ENCODE results near the gene NEK11.
A peak's percentile ranks its signal among the peaks of the same experiment; 100 is the strongest.

NEK11 gene

DNA sequence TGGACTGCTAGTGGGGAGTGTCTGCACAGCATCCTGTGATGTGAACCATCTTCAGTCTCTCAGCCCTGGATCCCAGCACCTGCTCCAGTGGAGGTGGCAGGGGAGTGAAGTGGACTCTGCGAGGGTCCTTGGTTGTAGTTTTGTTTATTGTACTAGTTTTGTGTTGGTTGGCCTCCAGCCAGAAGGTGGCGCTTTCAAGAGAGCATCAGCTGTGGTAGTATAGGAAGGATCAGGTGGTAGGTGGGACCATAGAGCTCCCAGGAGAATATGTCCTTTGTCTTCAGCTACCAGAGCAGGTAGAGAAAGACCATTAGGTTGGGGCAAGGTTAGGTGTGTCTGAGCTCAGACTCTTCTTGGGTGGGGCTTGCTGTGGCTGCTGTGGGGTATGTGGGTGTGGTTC, 20.9 kb downstream of the NEK11 start:
- DNase-seq: no peak

DNA sequence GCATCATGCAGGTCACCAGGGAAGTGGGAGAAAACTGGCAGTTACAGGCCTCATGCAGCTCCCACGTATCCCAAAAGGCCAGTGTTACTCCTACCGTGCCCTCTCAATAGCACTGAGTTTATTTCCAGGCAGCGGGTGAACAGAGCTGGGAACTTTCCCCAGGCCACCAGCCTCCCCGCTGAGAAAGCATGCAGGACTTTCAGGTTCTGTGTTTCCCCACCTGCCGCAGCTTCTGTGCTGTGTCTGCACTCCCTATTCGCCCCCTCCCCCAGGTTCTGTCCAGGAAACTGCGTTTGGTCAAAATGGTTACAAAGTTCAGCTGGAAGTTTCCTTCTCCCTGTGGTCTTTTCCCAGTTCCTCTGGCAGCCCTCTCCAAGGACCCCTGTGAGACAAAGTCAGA, 21.4 kb downstream of the NEK11 start:
- no peak for DNase-seq

DNA sequence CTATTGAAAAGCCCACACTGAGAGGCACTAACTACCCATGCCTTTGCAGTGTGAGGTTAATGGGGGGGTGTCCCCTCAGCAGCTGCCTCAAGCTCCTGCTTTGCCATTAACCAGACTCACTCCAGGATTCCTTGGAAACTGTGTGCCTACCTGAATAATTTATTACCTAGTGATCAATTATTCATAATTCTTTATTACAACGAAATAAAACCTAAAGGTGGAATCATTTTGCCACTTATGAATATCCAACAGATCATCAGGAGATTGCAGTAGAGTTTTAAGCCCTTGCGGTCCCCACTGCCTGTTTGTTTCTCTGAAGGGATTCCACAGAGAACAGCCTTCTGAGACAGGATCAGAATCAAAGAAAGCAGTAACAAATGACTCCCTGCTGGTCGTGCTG, 23.3 kb downstream of the NEK11 start:
- DNase-seq: no peak

DNA sequence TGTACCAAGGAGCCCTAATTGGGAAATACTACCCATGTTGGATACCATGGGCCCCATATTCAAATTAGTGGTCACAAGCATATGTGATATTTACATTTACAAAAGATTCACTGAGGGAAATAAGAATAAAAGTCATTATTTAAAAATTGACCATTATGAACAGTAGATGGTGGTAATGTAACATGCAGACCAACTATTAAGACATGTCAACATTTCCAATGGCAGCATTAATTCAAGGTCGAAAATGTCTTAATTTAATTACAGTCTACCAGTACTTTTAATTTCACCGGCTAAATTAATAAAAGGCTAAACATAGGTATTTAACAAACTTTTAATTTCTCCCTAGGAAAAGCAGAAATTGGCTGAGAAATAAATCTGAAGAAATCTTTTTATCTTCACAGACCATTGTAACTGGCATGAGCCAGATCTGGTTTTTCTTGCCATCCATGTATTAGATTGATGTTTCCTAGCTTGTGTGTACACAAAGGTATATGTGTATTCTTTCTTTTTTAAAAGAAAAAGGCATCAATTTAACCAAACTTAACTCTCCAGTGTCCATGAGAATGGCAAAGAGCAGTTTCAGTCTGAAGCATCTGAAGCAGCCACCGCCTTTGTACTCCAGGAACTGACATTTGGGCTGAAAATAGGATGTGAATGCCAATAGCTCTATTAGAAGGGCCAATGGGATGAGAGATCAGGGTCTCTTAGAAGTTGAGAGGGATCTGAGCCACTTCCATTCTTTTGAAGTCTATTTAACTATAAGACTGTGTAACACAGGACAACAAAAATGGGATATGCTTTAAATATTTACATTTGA, 26.6 kb downstream of the NEK11 start:
- no peak for DNase-seq

DNA sequence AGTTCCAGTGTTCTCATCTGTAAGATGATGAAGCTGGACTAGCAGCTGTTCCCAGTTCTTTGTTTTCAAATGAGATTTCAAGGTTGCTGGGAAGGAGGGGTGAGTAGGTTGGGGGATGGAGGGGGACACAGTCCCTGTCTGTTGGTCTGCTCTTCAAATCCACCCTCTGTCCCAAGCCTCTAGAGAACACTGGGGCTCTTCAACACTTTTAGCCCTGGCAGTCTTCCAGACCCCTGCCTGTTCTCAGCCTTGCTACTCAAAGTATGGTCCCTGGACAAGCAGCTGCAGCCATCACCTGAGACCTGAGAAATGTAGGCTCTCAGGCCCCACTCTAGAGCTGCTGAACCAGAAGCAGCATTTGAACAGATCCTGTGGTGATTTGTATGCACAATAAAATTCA, 41.3 kb downstream of the NEK11 start:
- no peak for DNase-seq

DNA sequence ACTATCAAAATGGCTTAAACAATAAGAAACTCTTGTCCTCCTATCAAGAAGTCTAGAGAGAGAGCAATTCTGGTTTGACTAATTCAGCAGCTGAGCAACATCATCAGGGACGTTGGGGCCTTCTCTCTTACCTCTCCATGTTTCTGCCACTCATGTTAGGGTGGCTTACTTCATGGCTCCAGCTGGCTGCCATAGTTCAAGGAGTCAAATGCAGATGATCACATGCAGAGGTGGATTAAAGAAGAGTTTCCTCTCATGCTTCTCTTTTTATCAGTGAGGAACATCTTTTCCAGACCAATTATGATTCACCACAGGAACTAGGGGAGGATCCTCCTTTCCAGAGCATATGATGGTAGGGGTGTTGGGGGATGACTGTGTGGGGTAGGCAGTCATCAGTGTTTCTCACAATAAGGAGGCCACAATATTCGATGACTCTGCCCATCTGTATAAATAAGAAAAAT, 45.5 kb downstream of the NEK11 start:
- no peak for DNase-seq

DNA sequence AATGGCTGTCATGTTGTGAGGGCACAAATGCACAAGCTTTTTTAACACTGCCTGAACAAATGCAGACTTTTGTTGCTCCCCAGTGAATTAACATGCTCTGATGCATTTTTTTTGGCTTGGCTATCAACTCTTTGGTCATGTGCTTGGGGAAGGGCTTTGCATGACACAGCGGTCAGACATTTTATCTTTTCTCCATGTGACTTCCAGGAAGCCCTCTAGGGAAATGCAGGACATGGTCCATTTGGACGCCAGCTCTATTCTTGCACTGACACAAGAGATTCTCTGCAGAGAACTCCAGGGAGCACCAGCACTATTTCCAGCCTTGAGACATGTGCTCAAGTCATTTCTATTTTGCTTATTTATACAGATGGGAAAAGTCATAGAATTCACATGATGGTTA, 46.2 kb downstream of the NEK11 start:
- DNase-seq: no peak

DNA sequence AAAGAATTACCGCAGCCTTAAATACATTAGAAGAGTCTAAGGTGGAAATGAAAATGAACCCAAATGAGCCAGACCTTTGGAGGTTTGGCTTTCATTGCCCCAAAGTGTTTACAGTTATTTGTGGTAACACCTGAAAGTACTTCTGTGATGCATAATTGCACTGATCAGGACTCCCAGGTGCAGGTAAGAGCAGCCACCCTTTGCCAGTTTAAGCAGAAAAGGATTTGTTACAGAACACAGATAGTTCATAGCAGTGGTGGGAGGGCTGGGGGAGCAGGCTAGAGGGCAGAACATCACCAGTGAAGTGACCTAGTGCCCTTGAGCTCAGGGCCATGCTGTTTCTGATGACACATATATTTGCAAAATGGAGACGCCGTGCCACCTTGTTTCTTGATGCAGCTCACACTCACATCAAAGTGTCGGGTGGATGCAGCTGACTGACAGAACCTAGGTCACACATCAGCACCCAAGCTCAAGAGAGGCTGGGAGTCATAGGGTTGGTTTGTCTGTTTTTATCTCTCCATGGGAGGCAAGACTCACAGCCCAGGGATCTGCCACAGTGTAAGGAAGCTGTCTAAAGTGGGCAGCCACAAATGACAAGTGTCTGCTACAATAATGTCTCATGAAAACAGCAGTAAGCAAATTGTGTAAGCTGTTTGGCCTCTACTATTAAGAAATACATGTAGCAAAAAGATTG, 49.1 kb downstream of the NEK11 start:
- DNase-seq: no peak

DNA sequence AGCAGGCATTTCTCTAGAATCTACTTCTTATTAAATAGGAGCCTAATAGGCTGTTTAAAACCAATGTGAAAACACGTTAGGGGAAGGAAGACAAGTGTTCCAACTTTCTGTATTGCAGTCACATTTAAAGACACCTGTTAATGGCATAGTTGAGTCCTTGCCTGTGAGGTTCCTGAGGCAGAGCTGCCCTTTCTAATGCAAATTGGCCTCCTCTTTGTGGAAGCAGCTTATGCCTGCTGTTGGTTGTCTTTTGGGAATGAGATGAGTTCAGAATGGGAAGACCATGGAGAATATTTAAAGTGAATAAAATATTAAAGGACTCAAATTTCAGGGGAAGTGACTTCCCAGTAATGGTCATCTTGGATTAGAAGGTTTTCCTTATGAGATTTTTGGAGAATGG, 51.2 kb downstream of the NEK11 start:
- no peak for DNase-seq

DNA sequence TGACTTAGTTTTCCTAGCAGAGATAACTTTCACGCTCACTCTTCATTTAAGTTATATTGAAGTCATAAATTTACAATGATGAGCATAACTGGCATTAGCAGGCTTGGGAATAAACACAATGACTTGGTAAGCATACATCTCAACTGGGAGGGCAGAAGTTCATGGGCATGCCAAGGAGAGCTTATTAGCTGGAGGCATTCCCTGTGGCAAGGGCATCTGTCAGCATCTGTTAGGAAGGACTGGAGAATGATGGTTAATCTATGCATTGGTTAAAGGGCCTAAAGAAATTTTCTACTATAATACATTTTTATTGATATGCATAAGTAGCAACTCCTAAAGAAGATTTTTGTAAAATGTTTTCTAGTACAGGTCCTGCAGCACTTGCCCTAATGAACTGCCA, 52.4 kb downstream of the NEK11 start:
- DNase-seq: no peak

DNA sequence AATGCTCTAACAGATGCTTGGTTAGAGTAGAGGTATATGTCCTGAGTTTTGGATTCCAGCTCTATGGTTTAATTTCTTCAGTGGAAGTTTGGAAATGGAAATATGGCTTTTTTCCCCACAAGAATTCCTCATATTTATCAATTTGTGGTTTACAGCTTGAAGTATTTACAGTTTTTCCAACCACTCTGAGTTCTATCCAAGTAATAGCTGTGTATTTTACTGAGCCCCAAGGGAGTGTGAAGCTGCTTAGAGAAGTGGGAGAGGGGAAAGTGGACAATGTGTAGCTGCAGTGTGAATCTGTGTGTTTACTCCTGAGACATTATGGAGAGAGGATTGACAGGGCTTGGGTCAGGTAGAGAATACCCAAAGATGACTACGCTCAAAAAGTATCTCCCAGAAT, 54.5 kb downstream of the NEK11 start:
- DNase-seq: no peak

DNA sequence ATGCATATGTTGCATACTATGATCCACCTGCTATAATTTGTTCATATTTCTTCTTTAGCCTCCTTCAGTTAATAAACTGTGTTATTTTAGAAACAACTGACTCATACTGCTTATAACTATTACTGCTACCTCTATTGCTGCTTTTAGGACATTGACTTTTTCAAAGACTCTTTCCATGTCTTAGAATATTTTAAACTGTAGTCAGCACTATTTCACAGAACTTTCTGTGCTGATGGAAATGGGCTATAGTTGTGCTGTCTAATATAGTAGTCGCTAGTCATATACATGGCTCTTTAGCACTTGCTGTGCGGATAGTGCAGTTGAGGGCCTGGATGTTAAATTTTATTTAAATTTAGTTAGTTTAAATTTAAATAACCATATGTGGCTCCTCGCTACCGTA, 55.6 kb downstream of the NEK11 start:
- no peak for DNase-seq

DNA sequence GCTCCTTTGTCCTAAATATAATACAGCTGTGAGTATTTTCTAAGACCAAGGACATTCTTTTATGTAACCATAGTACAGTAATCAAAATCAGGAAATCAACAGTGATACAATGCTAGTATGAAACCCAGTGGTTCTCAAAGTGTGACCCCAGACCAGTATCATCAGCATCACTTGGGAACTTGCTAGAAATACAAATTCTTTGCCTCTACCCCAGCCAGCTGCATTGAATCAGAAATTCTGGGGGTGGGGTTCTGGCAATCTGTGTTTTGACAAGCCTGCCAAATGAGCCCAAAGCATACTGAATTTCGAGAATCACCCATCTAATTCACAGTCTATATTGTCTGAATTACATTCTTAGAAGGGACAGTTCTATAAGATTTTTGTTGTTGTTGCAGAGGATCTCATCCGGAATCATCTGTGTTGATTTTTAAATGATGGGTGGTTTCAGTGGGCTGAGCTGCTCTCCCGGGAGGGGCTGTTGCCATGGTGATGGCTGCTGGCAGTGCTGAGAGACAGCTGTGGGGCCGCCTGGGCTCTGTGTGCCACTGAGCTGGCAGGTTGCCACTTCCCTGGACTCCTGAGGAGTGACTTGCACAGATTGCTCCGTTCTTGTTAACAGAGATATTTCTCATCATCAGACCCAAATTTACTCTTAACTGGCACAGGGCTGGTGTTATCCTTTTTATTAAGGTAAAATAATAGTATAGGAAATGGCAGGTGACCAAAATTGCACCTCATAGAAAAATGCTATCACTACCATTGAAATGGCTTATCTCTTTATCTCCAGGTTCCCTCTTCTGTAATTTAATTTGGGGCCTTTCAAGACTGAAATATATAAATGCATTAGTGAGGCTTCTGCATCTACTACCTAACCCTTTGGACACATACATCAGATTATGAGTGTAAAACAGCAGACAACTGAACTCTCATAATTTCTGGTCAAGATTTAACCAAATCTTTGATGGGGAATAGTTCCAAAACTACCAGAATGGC, 56.5 kb downstream of the NEK11 start:
- peak; percentile 96 to 97 for DNase-seq

DNA sequence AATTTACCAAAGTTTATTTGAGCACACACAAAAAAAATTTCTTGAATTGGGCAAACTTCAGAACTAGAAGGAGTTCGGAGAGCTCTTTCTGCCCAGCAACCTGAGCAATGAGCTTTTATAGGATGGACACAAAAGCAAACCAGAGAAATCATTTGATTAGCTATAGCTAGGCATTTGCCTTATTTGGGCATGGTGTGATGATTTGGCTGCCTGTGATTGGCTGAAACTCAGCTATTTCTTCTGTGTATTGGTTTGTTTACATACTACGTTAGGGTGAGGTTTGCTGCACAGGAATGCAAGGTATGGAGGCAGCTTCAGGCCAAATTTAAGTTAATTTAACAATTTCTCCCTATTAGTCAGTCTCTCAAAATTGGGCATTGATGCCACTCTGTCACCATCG, 65.1 kb downstream of the NEK11 start:
- peak in 1 of 2 experiments; percentile 14 for DNase-seq

DNA sequence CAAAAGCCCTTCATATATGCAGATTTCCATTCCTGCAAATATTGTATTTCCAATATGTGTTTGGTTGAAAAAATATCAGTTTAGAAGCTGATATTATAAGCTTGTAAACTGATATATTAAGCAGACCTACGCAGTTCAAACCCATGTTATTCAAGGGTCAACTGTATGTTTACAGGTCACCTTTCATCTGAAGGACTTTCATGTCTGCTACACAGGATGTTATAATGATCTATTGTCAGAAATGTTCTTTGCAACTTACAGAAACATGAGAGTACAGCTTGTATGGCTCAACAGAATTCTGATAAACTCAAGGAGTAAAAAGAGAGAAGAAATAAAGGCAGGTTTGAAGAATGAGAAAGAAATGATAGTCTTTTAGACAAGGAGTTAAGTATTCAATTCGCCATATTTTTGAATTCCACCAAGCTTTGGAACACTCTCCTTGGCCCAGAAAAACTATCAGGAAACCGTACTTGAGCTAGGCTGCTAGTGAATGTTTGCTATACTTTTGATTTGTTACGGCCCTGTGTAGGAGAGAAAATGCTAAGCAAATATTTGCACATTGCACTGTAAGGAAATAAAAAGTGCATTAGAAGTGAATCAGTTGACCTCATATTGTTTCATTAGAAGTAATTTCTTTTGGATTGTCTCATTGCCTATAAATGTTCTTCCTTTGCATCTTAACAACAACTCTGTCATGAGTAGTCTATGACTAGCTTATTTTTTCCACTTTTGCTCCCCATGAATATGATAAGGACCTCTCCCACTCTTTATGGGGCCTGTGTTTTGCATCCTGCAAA, 81.2 kb downstream of the NEK11 start:
- DNase-seq: peak in 1 of 2 experiments; percentile 47

DNA sequence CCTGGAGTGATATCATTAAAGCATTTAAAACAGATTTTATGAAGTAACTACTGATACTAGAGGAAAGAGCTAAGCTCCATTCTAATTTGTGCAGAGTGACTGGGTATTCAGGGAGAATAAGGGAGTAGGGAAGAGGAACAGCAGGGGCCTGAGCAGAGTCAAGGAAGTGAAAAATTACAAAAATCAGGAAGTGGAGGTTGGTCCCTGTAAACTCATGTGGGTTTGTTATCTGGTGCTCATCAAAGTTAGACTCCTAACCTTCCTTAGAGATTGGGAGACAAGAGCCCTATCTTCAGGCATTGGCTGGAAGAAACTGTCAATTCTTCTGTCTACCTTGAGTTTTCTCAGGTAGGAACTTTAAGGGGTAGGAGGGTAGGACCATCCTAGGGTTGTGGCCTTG, 82.5 kb downstream of the NEK11 start:
- DNase-seq: no peak

DNA sequence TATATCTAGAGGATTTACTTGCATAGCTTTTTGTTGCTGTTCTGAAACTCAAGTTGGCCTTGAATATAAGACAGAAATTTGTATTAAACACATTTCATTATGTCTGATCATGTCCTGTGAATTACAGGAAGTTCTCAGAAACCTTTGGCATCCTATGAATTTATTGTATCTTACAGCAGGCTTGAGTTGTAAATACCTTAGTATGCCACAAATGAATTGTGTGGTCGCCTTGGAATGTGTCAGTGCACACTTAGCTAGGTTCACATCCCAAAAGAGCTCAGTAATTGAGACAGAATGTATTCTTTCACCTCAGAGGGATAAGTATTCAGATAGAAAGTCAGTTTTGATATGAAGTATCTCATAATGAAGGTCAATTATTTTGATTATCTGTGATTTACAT, 83.4 kb downstream of the NEK11 start:
- no peak for DNase-seq

DNA sequence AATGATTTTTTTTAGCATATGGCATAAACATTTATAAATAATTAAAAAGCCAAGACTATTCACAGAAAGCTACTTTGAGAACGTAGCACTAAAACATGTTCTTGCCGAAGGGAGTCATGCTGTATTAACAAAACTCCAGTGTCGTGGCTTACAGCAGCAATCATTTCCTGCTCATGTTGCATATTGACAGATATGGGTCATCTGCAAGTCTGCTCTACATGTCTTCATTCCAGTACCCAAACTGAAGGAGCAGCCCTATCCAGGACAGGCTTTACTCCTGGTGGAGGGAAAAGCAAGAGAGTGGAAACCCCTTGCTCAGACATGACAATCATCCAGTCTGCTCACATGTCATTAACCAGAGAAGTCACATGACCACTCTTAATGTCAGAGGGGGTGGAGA, 87.6 kb downstream of the NEK11 start:
- DNase-seq: no peak

DNA sequence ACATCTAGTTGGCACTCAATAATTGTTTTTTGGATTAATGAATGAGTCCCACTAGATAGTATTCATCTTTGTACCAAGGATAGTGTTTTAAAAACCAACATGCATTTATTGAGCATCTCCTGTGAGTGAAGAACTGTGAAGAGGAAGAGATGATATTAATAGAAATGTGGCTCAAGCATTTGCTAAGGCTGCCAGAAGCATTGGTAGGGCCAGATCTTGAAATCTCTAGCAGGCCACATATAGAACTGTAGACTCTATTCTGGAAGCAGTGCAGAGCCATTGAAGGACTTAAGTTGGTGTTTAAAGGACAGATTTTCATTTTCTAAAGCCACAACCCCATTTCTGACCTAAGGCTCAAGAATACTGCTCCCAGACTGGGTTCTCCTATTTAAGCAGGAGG, 99.0 kb downstream of the NEK11 start:
- DNase-seq: no peak

DNA sequence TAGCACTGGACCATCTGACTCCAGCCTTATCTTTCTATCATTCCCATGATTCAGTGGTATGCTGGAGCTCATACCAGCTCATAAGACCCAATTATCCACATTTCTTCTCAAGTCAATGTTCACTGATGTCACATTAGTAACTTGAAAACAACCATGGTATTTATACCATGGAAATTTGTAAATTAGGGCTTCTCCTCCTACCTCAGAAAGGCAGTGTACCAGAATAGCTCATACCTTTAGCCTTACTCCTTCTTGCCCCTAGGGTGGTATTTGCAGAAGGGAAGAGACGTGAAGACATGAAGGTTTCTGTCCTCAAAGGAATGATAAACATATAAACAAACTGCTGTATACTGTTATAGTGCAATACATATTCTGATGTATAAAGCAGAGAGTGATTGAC, 114.2 kb downstream of the NEK11 start:
- DNase-seq: no peak

DNA sequence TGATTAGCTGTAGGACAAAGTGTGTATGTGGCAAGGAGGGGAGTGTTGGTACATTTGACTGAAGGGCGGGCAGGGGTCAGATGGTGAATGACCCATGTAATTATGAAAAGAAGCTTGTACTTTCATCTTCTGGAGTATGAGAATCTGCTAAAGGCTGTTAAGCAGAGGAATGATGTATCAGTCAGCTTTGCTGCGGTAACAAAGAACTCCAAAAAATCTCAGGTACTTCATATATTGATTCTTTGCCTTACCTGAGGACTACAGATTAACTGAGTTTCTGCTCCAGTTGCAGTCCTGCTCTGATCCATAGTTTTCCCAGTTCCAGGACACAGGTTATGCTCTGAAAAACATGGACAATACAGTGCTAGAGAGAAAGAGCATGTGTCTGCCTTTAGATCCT, 115.1 kb downstream of the NEK11 start:
- no peak for DNase-seq

DNA sequence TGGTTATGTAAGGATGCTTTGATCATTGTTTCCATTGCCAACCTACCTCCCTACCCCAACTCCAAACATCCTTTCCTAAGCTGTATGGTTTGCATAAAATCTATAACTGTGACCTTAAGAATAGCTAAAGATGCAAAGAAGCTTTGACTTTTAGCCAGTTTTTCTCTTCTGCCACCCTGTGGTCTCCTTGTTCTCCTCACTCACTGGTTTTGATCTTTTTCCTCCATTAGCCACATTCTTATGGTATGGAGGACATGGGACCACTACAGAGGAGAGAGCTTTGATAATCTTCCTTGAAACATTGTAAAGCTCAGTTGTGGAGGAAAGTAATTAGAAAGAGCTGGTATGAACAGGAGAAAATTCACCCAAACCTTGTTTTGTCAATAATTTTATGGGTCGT, 115.9 kb downstream of the NEK11 start:
- no peak for DNase-seq
